ENCODE measurements around the gene PRAMEF6.
"Not testable (repeated sequence)": the region's sequence is repeated elsewhere in the genome, so short reads cannot be mapped to it uniquely, and the experiment has no call there.

PRAMEF6 gene

DNA sequence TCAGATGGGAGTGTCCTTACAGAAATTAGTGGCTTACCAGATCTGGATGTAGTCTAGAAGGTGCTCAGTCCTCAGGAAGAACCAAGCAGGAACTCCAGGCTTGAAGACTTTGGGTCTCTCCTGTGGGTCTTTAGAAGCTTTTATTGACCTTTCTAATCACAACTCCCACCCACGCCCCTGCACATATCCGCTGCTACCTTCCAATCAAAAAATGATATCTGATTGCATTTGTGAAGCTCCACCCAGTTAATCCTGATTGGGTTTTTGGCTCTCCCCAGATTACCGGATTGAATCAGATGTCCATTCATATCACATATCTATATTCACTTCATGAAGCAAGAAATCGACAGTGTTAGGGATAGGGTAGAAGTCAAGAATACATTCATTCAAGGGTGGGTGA, at the start of gene PRAMEF6:
TSS of gene PRAMEF6 (minus strand) at position 101 of the 400 bp plus-strand sequence. CDS start 5,062 bp downstream, outside the sequence.
- DNase-seq (ENCODE audit: low read depth in 2 of 2): not testable (repeated sequence)

DNA sequence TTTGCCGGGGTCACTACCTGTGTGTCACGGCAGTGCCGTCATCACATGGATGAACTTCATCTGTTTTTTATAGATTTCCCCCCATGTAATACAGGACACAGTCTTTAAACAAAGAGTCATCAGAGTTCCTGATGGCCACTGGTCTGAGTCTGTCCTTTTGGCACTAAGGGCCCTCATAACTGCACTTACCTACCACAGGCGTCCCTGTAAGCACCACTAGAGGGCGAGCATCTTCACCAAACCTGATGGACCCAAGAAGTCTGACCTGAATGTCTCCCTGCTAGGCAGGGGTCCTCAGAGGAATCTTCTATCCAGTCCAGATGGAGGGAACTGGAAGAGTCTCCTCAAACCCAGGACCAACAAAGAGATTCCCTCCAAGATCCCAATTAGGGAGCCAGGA, 23.0 kb downstream of the PRAMEF6 start:
- not testable (repeated sequence) for DNase-seq (ENCODE audit: low read depth in 2 of 2)

DNA sequence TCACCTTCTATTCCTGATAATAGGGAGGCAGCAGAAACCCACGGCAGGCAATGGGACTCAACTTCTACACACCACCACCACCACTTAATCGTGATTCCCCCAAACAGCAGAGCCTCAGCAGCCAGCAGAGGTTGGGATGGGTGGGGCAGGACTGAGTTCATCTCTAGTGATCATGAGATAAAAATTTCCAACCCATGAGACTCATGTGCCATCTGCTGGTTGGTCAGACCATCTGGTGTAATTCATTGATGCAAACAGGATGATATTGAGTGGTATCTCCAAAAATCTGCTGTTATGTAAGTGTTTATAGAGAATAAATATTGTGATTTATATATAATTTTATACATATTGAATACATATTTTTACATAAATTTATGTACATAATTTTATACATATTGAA, 25.6 kb downstream of the PRAMEF6 start:
- DNase-seq (ENCODE audit: low read depth in 2 of 2): not testable (repeated sequence)

DNA sequence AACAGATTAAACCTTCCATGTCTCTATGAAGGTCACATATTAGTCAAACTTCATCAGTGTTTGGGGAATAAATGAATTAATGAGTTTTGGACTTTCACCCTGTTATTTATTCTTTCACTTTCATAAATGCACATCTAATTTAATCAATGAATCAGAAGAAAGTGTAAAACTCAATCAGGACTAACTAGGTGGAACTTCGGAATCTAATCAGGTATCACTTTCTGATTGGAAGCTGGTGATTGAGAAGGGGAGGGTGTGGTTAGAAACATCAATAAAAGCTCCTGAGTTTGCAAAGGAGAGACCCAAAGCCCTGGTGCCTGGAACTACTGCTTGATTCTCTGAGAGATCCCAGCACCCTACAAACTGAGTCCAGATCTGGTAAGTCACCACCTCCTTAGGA, 31.1 kb downstream of the PRAMEF6 start, which contains the start of gene PRAMEF7:
TSS of gene PRAMEF7 (plus strand) at position 301 of the 400 bp plus-strand sequence. CDS start 1,083 bp downstream, outside the sequence.
- DNase-seq (ENCODE audit: low read depth in 2 of 2): not testable (repeated sequence)

DNA sequence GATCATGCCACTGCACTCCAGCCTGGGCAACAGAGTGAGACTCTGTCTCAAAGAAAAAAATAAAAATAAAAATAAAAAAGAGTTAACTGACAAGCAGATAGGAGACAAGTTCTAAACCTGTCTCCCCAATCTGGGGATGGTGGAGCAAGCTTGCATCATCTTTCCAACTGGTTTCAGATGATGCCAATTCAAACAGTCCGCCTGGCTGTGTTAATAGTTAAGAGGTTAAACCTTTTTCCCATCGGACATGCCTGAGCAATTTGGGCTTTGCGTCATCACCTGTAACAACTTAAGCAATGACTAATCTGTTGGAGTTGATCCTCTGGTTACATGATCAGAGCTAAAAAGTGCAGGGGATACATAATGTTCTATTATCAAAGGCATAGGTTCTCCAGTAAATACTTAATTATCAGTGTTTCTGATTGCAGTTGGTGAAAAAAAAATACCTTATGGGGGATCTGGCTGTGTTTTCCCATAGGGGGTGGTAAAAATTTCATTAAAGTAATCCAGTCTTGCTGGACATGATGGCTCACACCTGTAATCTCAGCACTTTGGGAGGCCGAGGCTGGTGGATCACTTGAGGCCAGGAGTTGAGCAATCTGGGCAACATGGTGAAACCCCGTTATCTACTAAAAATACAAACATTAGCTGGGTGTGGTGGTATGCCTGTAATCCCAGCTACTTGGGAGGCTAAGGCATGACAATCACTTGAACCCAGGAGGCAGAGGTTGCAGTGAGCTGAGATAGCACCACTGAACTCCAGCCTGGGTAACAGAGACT, 43.4 kb downstream of the PRAMEF6 start:
- not testable (repeated sequence) for DNase-seq (ENCODE audit: low read depth in 2 of 2)

DNA sequence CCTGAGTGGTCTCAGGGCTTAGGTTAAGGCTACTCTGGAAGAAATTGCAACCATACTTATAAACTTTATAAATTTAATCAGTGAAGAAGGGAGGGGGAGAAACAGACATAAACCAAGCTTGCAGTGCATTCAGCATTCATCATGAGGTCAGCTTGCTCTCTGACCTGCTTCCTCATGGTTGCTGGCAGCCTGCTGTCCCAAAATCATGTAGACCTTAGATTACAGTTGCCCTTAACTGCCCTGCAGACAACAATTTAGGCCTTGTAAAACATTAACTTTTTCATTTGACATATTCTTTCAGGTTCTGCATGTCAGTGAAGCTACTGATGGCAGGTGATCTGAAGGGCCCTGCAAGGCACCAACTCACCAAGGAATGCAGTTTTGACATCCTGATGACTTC, 48.2 kb downstream of the PRAMEF6 start:
- DNase-seq (ENCODE audit: low read depth in 2 of 2): not testable (repeated sequence)

DNA sequence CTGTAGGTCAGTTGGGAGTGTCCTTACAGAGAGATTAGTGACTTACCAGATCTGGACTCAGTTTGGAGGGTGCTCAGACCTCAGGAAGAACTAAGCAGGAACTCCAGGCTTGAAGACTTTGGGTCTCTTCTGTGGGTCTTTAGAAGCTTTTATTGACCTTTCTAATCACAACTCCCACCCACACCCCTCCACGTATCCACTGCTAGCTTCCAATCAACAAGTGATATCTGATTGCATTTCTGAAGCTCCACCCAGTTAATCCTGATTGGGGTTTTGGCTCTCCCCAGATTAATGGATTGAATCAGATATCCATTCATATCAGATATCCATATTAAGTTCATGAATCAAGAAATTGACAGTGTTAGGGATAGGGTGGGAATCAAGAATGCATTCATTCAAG, 49.2 kb downstream of the PRAMEF6 start, which contains the start of gene PRAMEF10:
TSS of gene PRAMEF10 (minus strand) at position 101 of the 400 bp plus-strand sequence. CDS start 2,423 bp downstream, outside the sequence.
- DNase-seq (ENCODE audit: low read depth in 2 of 2): not testable (repeated sequence)

All from stimulated activated CD8-positive, alpha-beta memory T cell treated with anti-CD3 and anti-CD28 coated beads, Interleukin-15, amount 100 ng/mL, for 4 hours (primary cell).